Brain pericyte (primary cell): ENCODE results near the gene PIAS4.

ENCODE experiments used
- DNase-seq: peaks from one replicate; pipeline ENCODE4 v3.0.0-alpha.2; 2012; ENCODE audit warnings: low read depth, low spot score

Gene PIAS4

GRCh38 chr19:4077800-4078684 is 70.5 kb downstream of the PIAS4 start:
- DNase-seq = no peak

GRCh38 chr19:4080473-4080872 is 72.9 kb downstream of the PIAS4 start:
- DNase-seq = no peak

GRCh38 chr19:4081441-4082129 is 74.0 kb downstream of the PIAS4 start:
- DNase-seq = no peak

GRCh38 chr19:4082172-4082571 is 74.6 kb downstream of the PIAS4 start:
- DNase-seq = no peak

GRCh38 chr19:4083677-4084546 is 76.4 kb downstream of the PIAS4 start:
- DNase-seq = no peak

GRCh38 chr19:4084547-4084877 is 77.0 kb downstream of the PIAS4 start:
- no peak for DNase-seq

GRCh38 chr19:4086411-4086867 is 78.9 kb downstream of the PIAS4 start:
- DNase-seq = no peak

GRCh38 chr19:4087787-4088679 is 80.5 kb downstream of the PIAS4 start:
- DNase-seq = no peak

- no peak for DNase-seq
These were observed 81.4 kb downstream of the PIAS4 start for GRCh38 chr19:4088975-4089374.
